ENCODE measurements around the gene CNTNAP5. TPM values are rescaled to one million over a fixed set of nuclear protein-coding genes. Genes with fewer than 3 reads are reported as not detected.
"Not testable (repeated sequence)": the region's sequence is repeated elsewhere in the genome, so short reads cannot be mapped to it uniquely, and the experiment has no call there.

The CNTNAP5 gene
- total and polyA plus RNA-seq, 12 donors, result 0.08 to 4.9 (median 0.96) TPM; not detected in 5

DNA sequence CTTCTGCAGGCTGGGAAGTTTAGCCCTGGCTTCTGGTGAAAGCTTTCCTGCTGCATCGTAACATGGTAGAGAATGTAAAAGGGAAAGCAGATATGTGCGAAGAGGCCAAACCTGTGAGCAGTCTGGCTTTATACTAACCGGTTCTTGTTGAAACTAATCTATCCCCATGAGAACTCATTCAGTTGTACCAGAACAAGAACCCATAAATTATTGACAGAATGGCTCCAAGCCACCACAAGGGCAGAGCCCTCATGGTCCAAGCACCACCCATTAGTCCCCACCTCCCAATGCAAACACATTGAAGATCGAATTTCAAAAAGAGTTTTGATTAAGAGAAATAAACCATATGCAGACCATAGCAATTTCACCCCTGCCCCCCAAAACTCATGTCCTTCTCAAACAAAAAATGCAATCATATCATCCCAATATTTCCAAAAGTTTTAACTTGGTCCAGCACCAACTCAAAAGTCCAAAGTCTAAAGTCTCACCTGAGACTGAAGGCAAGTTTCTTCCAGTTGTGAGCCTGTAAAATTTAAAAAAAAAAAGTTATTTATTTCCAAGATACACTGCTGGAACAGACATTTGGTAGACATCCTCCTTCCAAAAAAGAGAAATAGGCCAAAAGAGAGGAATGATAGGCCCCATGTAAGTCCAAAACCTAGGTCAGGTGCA is 318.9 kb downstream of the CNTNAP5 start:
- Histone ChIP-seq H3K9me3 (replicated peaks in 1 of 3) (no peaks in the 10 kb centered on the region), H3K27me3 (no peaks in the 10 kb centered on the region), H3K27ac (no peak overlapping the region), H3K36me3 (replicated peaks in 1 of 2) (no peaks in the 10 kb centered on the region), H3K4me1 (replicated peaks in 1 of 2) (no peaks in the 10 kb centered on the region), H3K4me3 (no peak overlapping the region)
- 76 to 86% (median 81%) methylated on average over 4 of the region's 4 CpGs for WGBS, 4 donors
- no peak for DNase-seq
- TF ChIP-seq POLR2A (IDR thresholded peaks at IDR 0.05), result no peak
- intact Hi-C loops (cut with DNase I), result no loop called here

DNA sequence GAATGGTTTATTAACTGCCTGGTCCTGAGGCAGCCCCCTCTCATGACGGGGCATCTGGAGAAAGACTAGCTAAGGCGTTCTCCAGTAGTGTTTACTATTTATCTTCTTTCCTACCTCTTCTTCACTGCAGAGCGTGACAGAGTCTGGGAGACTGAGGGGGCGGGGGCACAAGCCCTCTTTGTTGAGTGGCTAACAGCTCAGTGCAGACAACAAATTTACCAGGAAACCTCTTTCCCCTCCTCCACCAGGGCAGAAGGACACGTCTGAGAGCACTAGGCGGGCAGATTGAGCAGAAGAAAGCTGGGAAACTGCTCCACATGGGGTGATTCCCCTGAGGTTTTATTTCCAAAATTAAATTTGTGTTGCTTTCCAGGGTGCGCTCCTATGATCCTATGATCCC is 322.1 kb downstream of the CNTNAP5 start:
- no peak for TF ChIP-seq POLR2A (IDR thresholded peaks at IDR 0.05)
- TF ChIP-seq, protein P1, sequence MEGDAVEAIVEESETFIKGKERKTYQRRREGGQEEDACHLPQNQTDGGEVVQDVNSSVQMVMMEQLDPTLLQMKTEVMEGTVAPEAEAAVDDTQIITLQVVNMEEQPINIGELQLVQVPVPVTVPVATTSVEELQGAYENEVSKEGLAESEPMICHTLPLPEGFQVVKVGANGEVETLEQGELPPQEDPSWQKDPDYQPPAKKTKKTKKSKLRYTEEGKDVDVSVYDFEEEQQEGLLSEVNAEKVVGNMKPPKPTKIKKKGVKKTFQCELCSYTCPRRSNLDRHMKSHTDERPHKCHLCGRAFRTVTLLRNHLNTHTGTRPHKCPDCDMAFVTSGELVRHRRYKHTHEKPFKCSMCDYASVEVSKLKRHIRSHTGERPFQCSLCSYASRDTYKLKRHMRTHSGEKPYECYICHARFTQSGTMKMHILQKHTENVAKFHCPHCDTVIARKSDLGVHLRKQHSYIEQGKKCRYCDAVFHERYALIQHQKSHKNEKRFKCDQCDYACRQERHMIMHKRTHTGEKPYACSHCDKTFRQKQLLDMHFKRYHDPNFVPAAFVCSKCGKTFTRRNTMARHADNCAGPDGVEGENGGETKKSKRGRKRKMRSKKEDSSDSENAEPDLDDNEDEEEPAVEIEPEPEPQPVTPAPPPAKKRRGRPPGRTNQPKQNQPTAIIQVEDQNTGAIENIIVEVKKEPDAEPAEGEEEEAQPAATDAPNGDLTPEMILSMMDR (IDR thresholded peaks at IDR 0.05), result no peak
- intact Hi-C loops (cut with DNase I), result no loop called here
- H3K27me3 ChIP-seq, result no peaks in the 10 kb centered on the region
- no peaks in the 10 kb centered on the region for H3K9me3 ChIP-seq (replicated peaks in 1 of 3)
- no peak for DNase-seq
- no peak overlapping the region for H3K4me3 ChIP-seq
- no peaks in the 10 kb centered on the region for H3K4me1 ChIP-seq (replicated peaks in 1 of 2)
- H3K27ac ChIP-seq, result no peak overlapping the region
- WGBS, 4 donors, result 59 to 70% (median 68%) methylated on average over 7 of the region's 7 CpGs
- no peaks in the 10 kb centered on the region for H3K36me3 ChIP-seq (replicated peaks in 1 of 2)

- Histone ChIP-seq H3K27me3 (no peaks in the 10 kb centered on the region), H3K27ac (no peak overlapping the region), H3K36me3 (replicated peaks in 1 of 2) (no peaks in the 10 kb centered on the region), H3K9me3 (replicated peaks in 1 of 3) (no peaks in the 10 kb centered on the region), H3K4me1 (replicated peaks in 1 of 2) (no peaks in the 10 kb centered on the region), H3K4me3 (no peak overlapping the region)
- TF ChIP-seq, protein P1 (IDR thresholded peaks at IDR 0.05), result no peak
- no peak for TF ChIP-seq POLR2A (IDR thresholded peaks at IDR 0.05)
- intact Hi-C loops (cut with DNase I), result no loop called here
- no peak for DNase-seq
Measured at GRCh38 chr2:124353656-124354055, 328.6 kb downstream of the CNTNAP5 start.

DNA sequence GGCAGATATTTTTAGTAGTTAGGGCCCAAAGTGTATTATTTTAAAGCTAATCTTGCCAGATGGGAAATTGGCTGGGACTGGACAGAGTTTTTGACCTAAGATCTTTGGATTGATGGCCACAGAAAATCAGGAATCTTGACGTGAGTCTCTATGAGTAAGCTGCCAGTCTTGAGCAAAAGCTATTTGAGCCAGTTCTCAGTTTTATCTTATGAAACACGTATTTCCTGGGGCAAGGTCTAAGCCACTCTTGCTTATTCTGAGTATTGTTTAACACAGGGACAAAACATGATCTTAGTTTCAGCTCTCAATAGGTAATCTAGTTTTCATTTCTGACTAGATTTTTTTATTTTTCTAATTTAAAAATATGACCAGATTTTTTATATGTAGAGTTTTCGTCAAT is 329.4 kb downstream of the CNTNAP5 start:
- H3K4me1 ChIP-seq (replicated peaks in 1 of 2), result no peaks in the 10 kb centered on the region
- no peak overlapping the region for H3K4me3 ChIP-seq
- H3K36me3 ChIP-seq (replicated peaks in 1 of 2), result no peaks in the 10 kb centered on the region
- 45 to 64% (median 55%) methylated on average over 3 of the region's 3 CpGs for WGBS, 4 donors
- intact Hi-C loops (cut with DNase I), result no loop called here
- no peak overlapping the region for H3K27ac ChIP-seq
- no peaks in the 10 kb centered on the region for H3K9me3 ChIP-seq (replicated peaks in 1 of 3)
- no peak for DNase-seq
- TF ChIP-seq POLR2A (IDR thresholded peaks at IDR 0.05), result no peak
- TF ChIP-seq, protein P1 (IDR thresholded peaks at IDR 0.05), result no peak
- no peaks in the 10 kb centered on the region for H3K27me3 ChIP-seq

- H3K9me3 ChIP-seq (replicated peaks in 1 of 3); H3K4me3 ChIP-seq; H3K27me3 ChIP-seq; H3K36me3 ChIP-seq (replicated peaks in 1 of 2); intact Hi-C loops (cut with DNase I); H3K27ac ChIP-seq; DNase-seq; H3K4me1 ChIP-seq (replicated peaks in 1 of 2): not testable (repeated sequence)
- 88 to 95% (median 94%) methylated on average over 23 to 28 of the region's 28 CpGs for WGBS, 4 donors
Measured at GRCh38 chr2:124361966-124362365, 336.9 kb downstream of the CNTNAP5 start.
